SH-SY5Y (cell line): ENCODE results near the gene C1R.

Source experiments
- GATA2 ChIP-seq: IDR thresholded peaks from 2 replicates; pipeline ENCODE4 v1.6.1; 2011; ENCODE audit warnings: mild to moderate bottlenecking, low read depth, low read length
- GATA3 ChIP-seq: IDR thresholded peaks from 2 replicates; pipeline ENCODE4 v1.6.1; 2011; ENCODE audit warnings: low read depth, mild to moderate bottlenecking, low read length, moderate library complexity

DNA sequence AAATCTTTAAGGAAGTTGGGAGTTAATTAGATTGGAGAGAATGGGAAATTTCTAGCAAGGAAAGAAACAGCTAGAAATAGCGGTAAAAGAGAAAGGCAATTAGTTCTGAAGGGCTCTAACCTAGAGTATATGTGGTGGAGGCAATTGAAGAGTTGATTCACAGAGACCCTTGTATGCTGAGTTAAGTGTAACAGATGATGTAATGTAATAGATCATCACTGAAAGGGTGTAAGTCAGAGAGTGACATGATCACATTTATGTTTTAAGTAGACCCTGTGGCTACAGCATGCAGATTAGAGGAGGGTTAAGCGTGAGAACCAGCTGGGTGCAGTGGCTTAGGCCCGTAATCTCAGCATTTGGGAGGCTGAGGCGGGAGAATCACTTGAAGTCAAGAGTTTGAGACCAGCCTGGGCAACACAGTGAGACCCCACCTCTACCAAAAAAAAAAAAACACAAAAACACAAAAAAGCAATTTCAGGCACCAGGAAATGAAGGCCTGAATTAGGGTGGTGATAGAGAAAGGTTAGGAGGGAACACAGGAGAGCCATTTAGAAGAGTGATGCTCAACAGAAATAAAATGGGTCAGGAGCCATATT lies 33.5 kb upstream of the C1R start:
- TF ChIP-seq GATA2 = no peak
- TF ChIP-seq GATA3 = no peak
